LHCN-M2 (cell line): ENCODE results near the gene ARSG. TPM values are rescaled to one million over a fixed set of nuclear protein-coding genes. Genes with fewer than 3 reads are reported as not detected.
"Not testable (repeated sequence)": the region's sequence is repeated elsewhere in the genome, so short reads cannot be mapped to it uniquely, and the experiment has no call there.

Experiments
- DNase-seq: peaks from one replicate; pipeline ENCODE4 v3.0.0-alpha.2; 2012; ENCODE audit warnings: low read depth
- polyA plus RNA-seq: library from polyadenylated mRNA; unstranded; fragments of >200 nt; gene quantifications from one replicate; pipeline ENCODE4 v1.2.1, GENCODE V29; 2012; ENCODE audit warnings: missing spikeins
- total RNA-seq: library from RNA; depleted of rRNA; stranded (reverse); fragments of >200 nt; gene quantifications from 2 replicates; pipeline ENCODE4 v1.2.3, GENCODE V29; 2014; rRNA removed

ARSG gene
- total RNA-seq: 1.3 and 3.2 TPM in 2 replicates
- 1.9 TPM for polyA plus RNA-seq

- peak; percentile 34 for DNase-seq
These were observed at the start of gene ARSG, which contains the start of gene SLC16A6 for GRCh38 chr17:68290955-68291835. Gene ARSG (plus strand): TSS chr17:68291495. CDS start chr17:68307494, 15,999 bp downstream. Gene SLC16A6 (minus strand): TSS chr17:68291127. CDS start chr17:68278320, 12,807 bp downstream.

- DNase-seq: no peak
These were observed 44.8 kb upstream of the ARSG start for GRCh38 chr17:68246271-68247028.

- DNase-seq: peak; percentile 91
These were observed 43.7 kb upstream of the ARSG start, which contains the start of gene AMZ2 for GRCh38 chr17:68247445-68248198. Gene AMZ2 (plus strand): TSS chr17:68248043. CDS start chr17:68250188, 2,145 bp downstream.

GRCh38 chr17:68248199-68248825 lies 43.0 kb upstream of the ARSG start:
- DNase-seq: peak; percentile 67

- DNase-seq: no peak
These were observed 42.4 kb upstream of the ARSG start for GRCh38 chr17:68248891-68249290.

GRCh38 chr17:68249354-68249765 lies 41.9 kb upstream of the ARSG start:
- peak; percentile 11 for DNase-seq

GRCh38 chr17:68253426-68253825 lies 37.9 kb upstream of the ARSG start:
- not testable (repeated sequence) for DNase-seq

GRCh38 chr17:68255151-68255550 lies 36.1 kb upstream of the ARSG start:
- no peak for DNase-seq

GRCh38 chr17:68255731-68256538 lies 35.4 kb upstream of the ARSG start:
- DNase-seq: no peak

- not testable (repeated sequence) for DNase-seq
These were observed 34.6 kb upstream of the ARSG start for GRCh38 chr17:68256701-68257100.

GRCh38 chr17:68257934-68258333 lies 33.4 kb upstream of the ARSG start:
- DNase-seq: no peak

- peak; percentile 58 for DNase-seq
These were observed 32.2 kb upstream of the ARSG start for GRCh38 chr17:68258890-68259647.

GRCh38 chr17:68259648-68259951 lies 31.7 kb upstream of the ARSG start:
- DNase-seq: not testable (repeated sequence)

- DNase-seq: no peak
These were observed 31.1 kb upstream of the ARSG start for GRCh38 chr17:68260051-68260762.

GRCh38 chr17:68262467-68262866 lies 28.8 kb upstream of the ARSG start:
- DNase-seq: not testable (repeated sequence)

GRCh38 chr17:68263101-68263681 lies 28.1 kb upstream of the ARSG start:
- peak; percentile 41 for DNase-seq

GRCh38 chr17:68265833-68266232 lies 25.5 kb upstream of the ARSG start:
- DNase-seq: not testable (repeated sequence)

- no peak for DNase-seq
These were observed 17.6 kb upstream of the ARSG start for GRCh38 chr17:68273722-68274121.
